ENCODE measurements around the gene YPEL5.
A peak's percentile ranks its signal among the peaks of the same experiment; 100 is the strongest.
"Not testable (repeated sequence)": the region's sequence is repeated elsewhere in the genome, so short reads cannot be mapped to it uniquely, and the experiment has no call there.

YPEL5 gene

GRCh38 chr2:30139131-30139870 lies 7.5 kb upstream of the YPEL5 start:
- no peak for DNase-seq

GRCh38 chr2:30141136-30141535 lies 5.7 kb upstream of the YPEL5 start:
- DNase-seq: no peak

- no peak for DNase-seq
These were observed 2.5 kb upstream of the YPEL5 start for GRCh38 chr2:30144260-30144659.

- DNase-seq: not testable (repeated sequence)
These were observed 1.9 kb upstream of the YPEL5 start for GRCh38 chr2:30144951-30145350.

GRCh38 chr2:30145826-30146336 lies 926 bp upstream of the YPEL5 start:
- no peak for DNase-seq

- DNase-seq: peak; percentile 56
These were observed 448 bp downstream of the YPEL5 start for GRCh38 chr2:30147196-30147714.

GRCh38 chr2:30147715-30148610 lies 1.2 kb downstream of the YPEL5 start:
- peak; percentile 80 for DNase-seq

GRCh38 chr2:30148850-30149249 lies 2.0 kb downstream of the YPEL5 start:
- no peak for DNase-seq

- DNase-seq: no peak
These were observed 2.7 kb downstream of the YPEL5 start for GRCh38 chr2:30149513-30149912.

- no peak for DNase-seq
These were observed 3.2 kb downstream of the YPEL5 start for GRCh38 chr2:30149976-30150375.

GRCh38 chr2:30150786-30151185 lies 4.0 kb downstream of the YPEL5 start:
- DNase-seq: no peak

- no peak for DNase-seq
These were observed 5.6 kb downstream of the YPEL5 start for GRCh38 chr2:30152385-30152784.

GRCh38 chr2:30155202-30155601 lies 8.4 kb downstream of the YPEL5 start:
- DNase-seq: no peak

- DNase-seq: no peak
These were observed 9.3 kb downstream of the YPEL5 start for GRCh38 chr2:30155889-30156658.

- DNase-seq: no peak
These were observed 10.8 kb downstream of the YPEL5 start for GRCh38 chr2:30157616-30158015.

- no peak for DNase-seq
These were observed 13.0 kb downstream of the YPEL5 start for GRCh38 chr2:30159766-30160165.

GRCh38 chr2:30161929-30162706 lies 15.3 kb downstream of the YPEL5 start:
- no peak for DNase-seq

- DNase-seq: no peak
These were observed 16.0 kb downstream of the YPEL5 start for GRCh38 chr2:30162806-30163205.

GRCh38 chr2:30164131-30164925 lies 17.5 kb downstream of the YPEL5 start:
- DNase-seq: no peak

GRCh38 chr2:30165050-30165520 lies 18.3 kb downstream of the YPEL5 start:
- peak; percentile 73 for DNase-seq

GRCh38 chr2:30165617-30166016 lies 18.8 kb downstream of the YPEL5 start:
- no peak for DNase-seq
